ENCODE measurements around the gene ABI2.
"Not testable (repeated sequence)": the region's sequence is repeated elsewhere in the genome, so short reads cannot be mapped to it uniquely, and the experiment has no call there.

Gene ABI2

GRCh38 chr2:203361495-203361894, 33.3 kb downstream of the ABI2 start:
- no peaks in the 10 kb centered on the region for H3K27me3 ChIP-seq (replicated peaks)
- in situ Hi-C loops (cut with HindIII; ENCODE audit: low pct_ligation_motif_present, low sequenced_read_pairs): no loop called here
- no peak overlapping the region for H3K27ac ChIP-seq
- H3K4me3 ChIP-seq (ENCODE audit: low read depth, low read length): no peak overlapping the region
- no peak for DNase-seq
- no peaks in the 10 kb centered on the region for H3K36me3 ChIP-seq (replicated peaks)
- no peak for TF ChIP-seq CTCF (IDR thresholded peaks at IDR 0.05; ENCODE audit: low read depth, low read length, missing control alignments)

GRCh38 chr2:203361922-203362321, 33.7 kb downstream of the ABI2 start:
- no peaks in the 10 kb centered on the region for H3K27me3 ChIP-seq (replicated peaks)
- in situ Hi-C loops (cut with HindIII; ENCODE audit: low pct_ligation_motif_present, low sequenced_read_pairs): no loop called here
- H3K36me3 ChIP-seq (replicated peaks): no peaks in the 10 kb centered on the region
- no peak for DNase-seq
- no peak overlapping the region for H3K27ac ChIP-seq
- no peak for TF ChIP-seq CTCF (IDR thresholded peaks at IDR 0.05; ENCODE audit: low read depth, low read length, missing control alignments)
- H3K4me3 ChIP-seq (ENCODE audit: low read depth, low read length): no peak overlapping the region

GRCh38 chr2:203366639-203367466, 38.7 kb downstream of the ABI2 start:
- Histone ChIP-seq H3K27me3 (replicated peaks) (no peaks in the 10 kb centered on the region), H3K4me3 (ENCODE audit: low read depth, low read length) (no peak overlapping the region), H3K27ac (no peak overlapping the region), H3K36me3 (replicated peaks) (peaks cover 2% of the 10 kb centered on the region)
- no peak for DNase-seq
- in situ Hi-C loops (cut with HindIII; ENCODE audit: low pct_ligation_motif_present, low sequenced_read_pairs): no loop called here
- no peak for TF ChIP-seq CTCF (IDR thresholded peaks at IDR 0.05; ENCODE audit: low read depth, low read length, missing control alignments)

GRCh38 chr2:203372706-203373105, 44.5 kb downstream of the ABI2 start:
- in situ Hi-C loops (cut with HindIII; ENCODE audit: low pct_ligation_motif_present, low sequenced_read_pairs); DNase-seq; H3K27me3 ChIP-seq (replicated peaks); H3K27ac ChIP-seq; H3K36me3 ChIP-seq (replicated peaks); H3K4me3 ChIP-seq (ENCODE audit: low read depth, low read length): not testable (repeated sequence)

GRCh38 chr2:203376173-203376572, 48.0 kb downstream of the ABI2 start:
- Histone ChIP-seq H3K27ac (no peak overlapping the region), H3K4me3 (ENCODE audit: low read depth, low read length) (no peak overlapping the region), H3K27me3 (replicated peaks) (no peaks in the 10 kb centered on the region), H3K36me3 (replicated peaks) (no peaks in the 10 kb centered on the region)
- no peak for TF ChIP-seq CTCF (IDR thresholded peaks at IDR 0.05; ENCODE audit: low read depth, low read length, missing control alignments)
- in situ Hi-C loops (cut with HindIII; ENCODE audit: low pct_ligation_motif_present, low sequenced_read_pairs): no loop called here
- no peak for DNase-seq

- TF ChIP-seq CTCF (IDR thresholded peaks at IDR 0.05; ENCODE audit: low read depth, low read length, missing control alignments): no peak
- in situ Hi-C loops (cut with HindIII; ENCODE audit: low pct_ligation_motif_present, low sequenced_read_pairs): no loop called here
- Histone ChIP-seq H3K36me3 (replicated peaks) (no peaks in the 10 kb centered on the region), H3K4me3 (ENCODE audit: low read depth, low read length) (no peak overlapping the region), H3K27ac (no peak overlapping the region), H3K27me3 (replicated peaks) (no peaks in the 10 kb centered on the region)
- no peak for DNase-seq
These were observed 51.0 kb downstream of the ABI2 start for GRCh38 chr2:203379156-203379555.

All from brain microvascular endothelial cell (primary cell).